8988T (cell line): ENCODE data around the gene FARP1.
"Not testable (repeated sequence)": the region's sequence is repeated elsewhere in the genome, so short reads cannot be mapped to it uniquely, and the experiment has no call there.

Experiments used
- DNase-seq: peaks from one replicate; pipeline ENCODE4 v3.0.0; 2011

Gene FARP1

GRCh38 chr13:98406427-98406826 lies 263.5 kb downstream of the FARP1 start:
- no peak for DNase-seq

- DNase-seq, result no peak
Measured at GRCh38 chr13:98406971-98407370, 264.1 kb downstream of the FARP1 start.

- no peak for DNase-seq
Measured at GRCh38 chr13:98407575-98407974, 264.7 kb downstream of the FARP1 start.

GRCh38 chr13:98409281-98409680 lies 266.4 kb downstream of the FARP1 start:
- no peak for DNase-seq

- no peak for DNase-seq
Measured at GRCh38 chr13:98410612-98411011, 267.7 kb downstream of the FARP1 start.

- DNase-seq, result no peak
Measured at GRCh38 chr13:98411013-98411412, 268.1 kb downstream of the FARP1 start.

GRCh38 chr13:98411617-98412265 lies 268.8 kb downstream of the FARP1 start:
- DNase-seq, result no peak

- DNase-seq, result not testable (repeated sequence)
Measured at GRCh38 chr13:98413278-98413677, 270.4 kb downstream of the FARP1 start.

- DNase-seq, result no peak
Measured at GRCh38 chr13:98413796-98414195, 270.9 kb downstream of the FARP1 start.

GRCh38 chr13:98415326-98416070 lies 272.6 kb downstream of the FARP1 start:
- DNase-seq, result no peak

- no peak for DNase-seq
Measured at GRCh38 chr13:98416408-98416807, 273.5 kb downstream of the FARP1 start.

GRCh38 chr13:98419786-98420553 lies 277.1 kb downstream of the FARP1 start:
- DNase-seq, result no peak

- DNase-seq, result no peak
Measured at GRCh38 chr13:98420554-98421175, 277.8 kb downstream of the FARP1 start.

GRCh38 chr13:98422046-98422445 lies 279.2 kb downstream of the FARP1 start:
- no peak for DNase-seq

GRCh38 chr13:98423417-98423816 lies 280.5 kb downstream of the FARP1 start:
- no peak for DNase-seq

GRCh38 chr13:98427331-98427995 lies 284.6 kb downstream of the FARP1 start:
- DNase-seq, result no peak

- no peak for DNase-seq
Measured at GRCh38 chr13:98428256-98428966, 285.5 kb downstream of the FARP1 start.

- DNase-seq, result no peak
Measured at GRCh38 chr13:98429081-98429480, 286.2 kb downstream of the FARP1 start.

- no peak for DNase-seq
Measured at GRCh38 chr13:98429531-98429930, 286.6 kb downstream of the FARP1 start.

- no peak for DNase-seq
Measured at GRCh38 chr13:98429977-98430736, 287.3 kb downstream of the FARP1 start.

- no peak for DNase-seq
Measured at GRCh38 chr13:98432638-98433037, 289.7 kb downstream of the FARP1 start.
